Body of pancreas (tissue), 4 donors: Measurements from ENCODE around the gene ACTR1A.
A peak's percentile ranks its signal among the peaks of the same experiment; 100 is the strongest.

Experiments used
- CTCF ChIP-seq, 7 experiments: fragments of 450-650 bp in 4 of 7; fragments of 200-600 bp in 3 of 7; sonication (generic) in 3 of 7; IDR thresholded peaks; one replicate each; pipeline ENCODE4 v1.5.1; 2016 to 2019; ENCODE audit warnings: antibody characterized with exemption in 7 of 7
- POLR2A ChIP-seq, 3 donors: fragments of 450-650 bp; IDR thresholded peaks; one replicate each; pipeline ENCODE4 v1.6.1; 2016; ENCODE audit warnings: antibody characterized with exemption in 3 of 3, mild to moderate bottlenecking in 2 of 3

- TF ChIP-seq CTCF (IDR thresholded peaks at IDR 0.05) (peak in 2 of 7 experiments; percentile 3 to 27), POLR2A (IDR thresholded peaks at IDR 0.05) (peak in 1 of 3 donors; percentile 64)
Measured at GRCh38 chr10:102450374-102451104, 52.0 kb downstream of the ACTR1A start.
